Measurements from ENCODE around the gene ASB15.

Gene ASB15

GRCh38 chr7:123652406-123652805, 50.8 kb downstream of the ASB15 start:
- no peak for ATAC-seq
- TF ChIP-seq ZNF8 (CRISPR knock-in tag; IDR thresholded peaks at IDR 0.05) (peak; percentile 31; the same call in 1 of the 2 replicates), PPARA (CRISPR knock-in tag; IDR thresholded peaks at IDR 0.05; ENCODE audit: borderline replicate concordance) (no peak)

GRCh38 chr7:123653162-123653561, 51.5 kb downstream of the ASB15 start:
- TF ChIP-seq SNAI2 (CRISPR knock-in tag; IDR thresholded peaks at IDR 0.05) (no peak), ARNTL (CRISPR knock-in tag; IDR thresholded peaks at IDR 0.05; ENCODE audit: borderline replicate concordance, low read depth) (no peak)
- no peak for ATAC-seq

- TF ChIP-seq ZNF8 (CRISPR knock-in tag; IDR thresholded peaks at IDR 0.05) (no peak), ESRRG (CRISPR knock-in tag; IDR thresholded peaks at IDR 0.05) (no peak), ISL1 (CRISPR knock-in tag; IDR thresholded peaks at IDR 0.05) (no peak), ZFP30 (CRISPR knock-in tag; IDR thresholded peaks at IDR 0.05) (no peak), POU6F1 (CRISPR knock-in tag; IDR thresholded peaks at IDR 0.05; ENCODE audit: borderline replicate concordance, low read depth) (no peak), RARB (CRISPR knock-in tag; IDR thresholded peaks at IDR 0.05) (no peak), BACH2 (CRISPR knock-in tag; IDR thresholded peaks at IDR 0.05; ENCODE audit: borderline replicate concordance) (no peak), ZNF565 (CRISPR knock-in tag; conservative IDR thresholded peaks at IDR 0.05; ENCODE audit: low read depth) (no peak), TOX (CRISPR knock-in tag; IDR thresholded peaks at IDR 0.05; ENCODE audit: borderline replicate concordance) (no peak)
- no peak for ATAC-seq
Measured at GRCh38 chr7:123655614-123656013, 54.0 kb downstream of the ASB15 start, which contains the start of gene LMOD2. TSS of gene LMOD2 (plus strand) at chr7:123655866. CDS start at chr7:123655964, 98 bp downstream.

- no peak for ATAC-seq
- TF ChIP-seq SNAI2 (CRISPR knock-in tag; IDR thresholded peaks at IDR 0.05) (no peak), ZC3H10 (CRISPR knock-in tag; IDR thresholded peaks at IDR 0.05) (no peak), CSRNP3 (CRISPR knock-in tag; IDR thresholded peaks at IDR 0.05) (no peak), RARB (CRISPR knock-in tag; IDR thresholded peaks at IDR 0.05) (no peak), BACH2 (CRISPR knock-in tag; IDR thresholded peaks at IDR 0.05; ENCODE audit: borderline replicate concordance) (no peak), TSHZ2 (CRISPR knock-in tag; IDR thresholded peaks at IDR 0.05) (no peak), PPARA (CRISPR knock-in tag; IDR thresholded peaks at IDR 0.05; ENCODE audit: borderline replicate concordance) (no peak), POU6F1 (CRISPR knock-in tag; IDR thresholded peaks at IDR 0.05; ENCODE audit: borderline replicate concordance, low read depth) (no peak), PATZ1 (CRISPR knock-in tag; IDR thresholded peaks at IDR 0.05; ENCODE audit: borderline replicate concordance) (no peak), ARNTL (CRISPR knock-in tag; IDR thresholded peaks at IDR 0.05; ENCODE audit: borderline replicate concordance, low read depth) (no peak), TOX (CRISPR knock-in tag; IDR thresholded peaks at IDR 0.05; ENCODE audit: borderline replicate concordance) (no peak), CSDC2 (CRISPR knock-in tag; IDR thresholded peaks at IDR 0.05) (no peak), CREB5 (CRISPR knock-in tag; IDR thresholded peaks at IDR 0.05; ENCODE audit: low read depth) (no peak), ESRRG (CRISPR knock-in tag; IDR thresholded peaks at IDR 0.05) (no peak), TCF4 (CRISPR knock-in tag; IDR thresholded peaks at IDR 0.05; ENCODE audit: borderline replicate concordance) (no peak), ZNF565 (CRISPR knock-in tag; conservative IDR thresholded peaks at IDR 0.05; ENCODE audit: low read depth) (no peak), ZFP3 (CRISPR knock-in tag; IDR thresholded peaks at IDR 0.05) (no peak), ZNF70 (CRISPR knock-in tag; IDR thresholded peaks at IDR 0.05) (no peak), OSR1 (CRISPR knock-in tag; IDR thresholded peaks at IDR 0.05) (no peak)
Measured at GRCh38 chr7:123656544-123657303, 55.1 kb downstream of the ASB15 start.
